NCI-H1417 treated with DMSO at 0.1 percent for 48 hours (cell line): ENCODE data around the gene CMTR1.

Source experiments
- DNase-seq: peaks from one replicate; lab custom pipeline; 2025; lab: John Stamatoyannopoulos, UW

CMTR1 gene

DNA sequence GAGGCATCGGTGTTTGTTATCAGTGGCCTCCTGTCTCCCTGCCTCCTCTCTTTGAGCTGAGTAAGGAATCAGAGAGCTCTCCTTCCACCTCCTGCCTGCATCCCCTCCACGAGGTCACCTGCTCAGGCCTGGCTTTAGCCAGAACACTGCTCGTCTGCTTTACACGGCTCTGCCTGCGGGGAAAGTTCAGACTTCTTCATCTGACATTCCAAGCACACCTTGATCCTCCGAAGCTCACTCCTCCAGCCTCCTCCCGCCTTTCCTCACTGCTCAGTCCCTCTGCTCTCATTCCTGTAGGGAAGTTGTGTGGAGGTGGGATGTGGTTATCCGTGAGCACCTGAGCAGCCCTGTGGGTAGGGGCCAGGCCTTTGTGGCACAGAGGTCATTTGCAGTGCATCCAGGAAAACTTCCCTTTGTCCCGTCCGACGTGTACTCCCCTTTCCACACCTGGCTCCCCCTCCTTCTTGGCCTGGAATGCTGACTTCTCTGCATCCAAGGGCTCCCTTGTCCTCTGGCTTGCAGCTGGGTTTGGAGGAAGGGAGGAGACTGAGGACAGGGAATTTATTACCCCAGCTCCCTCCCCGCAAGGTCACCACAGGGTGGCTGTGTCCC lies 79.5 kb downstream of the CMTR1 start:
- DNase-seq: no peak

DNA sequence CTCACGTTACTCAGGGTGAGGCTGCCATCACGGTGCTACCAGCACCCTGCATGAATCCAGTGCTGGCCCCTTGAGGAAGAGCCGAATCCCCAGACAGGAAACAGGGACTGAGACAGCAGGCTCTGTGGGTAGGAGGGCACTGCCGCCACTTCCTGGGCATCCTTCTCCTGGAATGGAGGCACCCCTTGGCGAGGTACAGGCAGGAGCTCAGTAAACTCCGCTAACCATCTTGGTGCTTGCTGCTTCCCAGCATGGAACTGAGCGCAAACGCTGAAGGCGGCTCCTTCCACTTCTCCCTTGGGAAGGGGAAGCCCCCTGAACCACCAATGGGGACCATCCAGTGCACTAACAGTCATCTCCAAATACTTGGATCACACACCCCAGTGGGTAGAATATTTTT lies 80.1 kb downstream of the CMTR1 start:
- no peak for DNase-seq

GRCh38 chr6:37513576-37513975 lies 80.6 kb downstream of the CMTR1 start:
- no peak for DNase-seq

GRCh38 chr6:37514321-37514771 lies 81.3 kb downstream of the CMTR1 start:
- DNase-seq: no peak

- DNase-seq: no peak
These were observed 81.8 kb downstream of the CMTR1 start for GRCh38 chr6:37514837-37515236.

DNA sequence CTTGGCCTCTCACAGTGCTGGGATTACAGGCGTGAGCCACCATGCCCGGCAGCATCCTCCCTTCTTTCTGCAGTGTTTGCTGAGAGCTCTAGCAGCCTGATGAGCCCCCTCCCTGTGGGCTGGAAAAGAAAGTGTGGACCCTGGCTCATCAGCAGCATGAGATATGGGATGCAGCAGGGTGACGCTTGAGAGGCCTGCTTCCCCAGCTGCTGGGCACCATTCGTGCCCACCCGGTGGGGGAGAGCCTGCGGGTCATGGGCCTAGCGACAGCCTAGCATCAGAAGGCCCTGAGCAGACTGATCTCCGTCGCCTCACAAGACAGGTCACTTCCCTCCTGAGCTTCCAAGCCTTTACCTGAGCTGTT lies 82.7 kb downstream of the CMTR1 start:
- DNase-seq: no peak

GRCh38 chr6:37516076-37516919 lies 83.3 kb downstream of the CMTR1 start:
- peak; percentile 75 for DNase-seq

DNA sequence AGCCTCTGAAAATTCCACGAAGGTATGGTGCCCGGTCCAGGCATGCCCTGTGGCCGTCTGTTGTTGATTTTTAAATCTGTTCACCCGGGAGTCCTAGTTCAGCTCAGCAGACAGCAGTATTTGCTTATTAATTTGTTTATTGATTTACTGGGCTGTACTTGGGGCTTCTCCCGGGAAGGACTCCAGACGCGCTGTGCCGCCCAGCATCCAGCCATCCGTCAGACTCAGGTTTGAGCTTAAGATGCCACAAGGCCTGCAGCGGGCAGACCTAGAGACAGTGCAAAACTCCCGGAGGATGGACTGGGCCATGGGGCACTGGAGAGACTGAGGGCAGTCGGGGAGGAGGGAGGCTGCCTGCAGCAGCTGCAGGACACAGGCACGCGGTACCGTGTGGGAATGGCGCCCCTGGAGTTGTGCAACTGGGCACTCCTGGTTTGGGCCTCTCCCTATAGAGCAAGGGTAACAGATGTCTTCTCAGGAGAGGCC lies 83.9 kb downstream of the CMTR1 start:
- DNase-seq: no peak

- DNase-seq: no peak
These were observed 84.4 kb downstream of the CMTR1 start for GRCh38 chr6:37517411-37517812.

GRCh38 chr6:37518116-37518515 lies 85.1 kb downstream of the CMTR1 start:
- no peak for DNase-seq

- no peak for DNase-seq
These were observed 86.4 kb downstream of the CMTR1 start for GRCh38 chr6:37519461-37519860.

- DNase-seq: no peak
These were observed 87.9 kb downstream of the CMTR1 start for GRCh38 chr6:37520926-37521325.

GRCh38 chr6:37521674-37522073 lies 88.7 kb downstream of the CMTR1 start:
- no peak for DNase-seq

GRCh38 chr6:37522836-37523235 lies 89.8 kb downstream of the CMTR1 start:
- no peak for DNase-seq

DNA sequence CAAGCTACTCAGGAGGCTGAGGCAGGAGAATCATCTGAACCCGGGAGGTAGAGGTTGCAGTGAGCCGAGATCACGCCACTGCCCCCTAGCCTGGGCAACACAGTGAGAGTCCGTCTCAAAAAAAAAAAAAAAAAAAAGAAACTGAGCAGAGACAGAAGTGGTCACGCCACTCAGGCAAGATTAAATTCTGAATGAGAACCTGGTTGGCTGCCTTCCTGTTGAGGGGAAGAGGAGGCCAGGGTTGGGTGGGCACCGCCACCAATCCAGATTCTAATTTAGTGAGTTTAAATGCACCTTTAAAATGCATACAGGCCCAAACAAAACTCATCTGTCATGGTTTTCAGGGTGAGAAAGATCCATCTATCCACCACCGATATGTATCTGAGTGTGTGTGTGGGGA lies 90.4 kb downstream of the CMTR1 start:
- no peak for DNase-seq

GRCh38 chr6:37524025-37524969 lies 91.3 kb downstream of the CMTR1 start:
- DNase-seq: no peak

GRCh38 chr6:37524970-37525318 lies 91.9 kb downstream of the CMTR1 start:
- no peak for DNase-seq

GRCh38 chr6:37525460-37526357 lies 92.7 kb downstream of the CMTR1 start:
- DNase-seq: no peak

DNA sequence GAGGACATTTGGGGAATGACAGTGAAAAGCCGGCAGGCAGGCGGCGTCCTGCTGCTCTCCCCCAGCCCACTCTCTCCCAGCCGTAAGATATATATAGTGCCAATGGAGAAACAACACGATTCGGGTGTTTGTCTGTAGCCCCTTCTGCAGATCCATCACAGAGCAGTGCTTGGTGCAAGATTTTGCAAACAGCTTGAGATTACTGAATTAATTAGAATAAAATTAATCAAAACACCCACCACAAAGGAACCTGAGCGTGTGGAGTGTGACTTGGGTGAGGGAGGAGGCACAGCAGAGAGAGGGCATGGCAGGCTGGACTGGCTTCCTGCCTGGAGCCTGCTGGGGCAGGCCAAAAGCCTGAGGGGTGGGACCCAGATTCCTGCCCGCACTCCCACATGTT lies 95.5 kb downstream of the CMTR1 start:
- no peak for DNase-seq

DNA sequence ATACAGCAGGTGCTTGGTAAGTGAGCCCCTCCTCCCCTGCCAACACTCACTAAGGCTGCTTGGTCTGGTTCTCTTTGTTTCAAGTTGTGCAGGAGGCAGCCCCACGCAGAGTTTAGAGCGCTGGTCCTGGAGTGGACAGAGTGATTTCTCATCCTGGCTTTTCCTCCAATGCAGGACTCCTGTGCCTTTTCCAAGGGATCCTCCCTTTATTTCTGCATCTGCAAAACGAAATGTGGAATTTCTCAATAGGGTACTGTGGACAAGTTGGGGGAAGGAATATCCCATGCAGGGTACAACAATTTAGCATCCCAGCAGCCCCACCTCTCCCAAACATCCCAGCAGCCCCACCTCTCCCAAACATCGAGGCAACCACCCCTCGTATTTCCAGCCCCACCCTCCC lies 97.3 kb downstream of the CMTR1 start:
- DNase-seq: no peak

- DNase-seq: no peak
These were observed 98.0 kb downstream of the CMTR1 start for GRCh38 chr6:37531026-37531425.
